ENCODE measurements around the gene MPP1.
A peak's percentile ranks its signal among the peaks of the same experiment; 100 is the strongest.

The MPP1 gene

DNA sequence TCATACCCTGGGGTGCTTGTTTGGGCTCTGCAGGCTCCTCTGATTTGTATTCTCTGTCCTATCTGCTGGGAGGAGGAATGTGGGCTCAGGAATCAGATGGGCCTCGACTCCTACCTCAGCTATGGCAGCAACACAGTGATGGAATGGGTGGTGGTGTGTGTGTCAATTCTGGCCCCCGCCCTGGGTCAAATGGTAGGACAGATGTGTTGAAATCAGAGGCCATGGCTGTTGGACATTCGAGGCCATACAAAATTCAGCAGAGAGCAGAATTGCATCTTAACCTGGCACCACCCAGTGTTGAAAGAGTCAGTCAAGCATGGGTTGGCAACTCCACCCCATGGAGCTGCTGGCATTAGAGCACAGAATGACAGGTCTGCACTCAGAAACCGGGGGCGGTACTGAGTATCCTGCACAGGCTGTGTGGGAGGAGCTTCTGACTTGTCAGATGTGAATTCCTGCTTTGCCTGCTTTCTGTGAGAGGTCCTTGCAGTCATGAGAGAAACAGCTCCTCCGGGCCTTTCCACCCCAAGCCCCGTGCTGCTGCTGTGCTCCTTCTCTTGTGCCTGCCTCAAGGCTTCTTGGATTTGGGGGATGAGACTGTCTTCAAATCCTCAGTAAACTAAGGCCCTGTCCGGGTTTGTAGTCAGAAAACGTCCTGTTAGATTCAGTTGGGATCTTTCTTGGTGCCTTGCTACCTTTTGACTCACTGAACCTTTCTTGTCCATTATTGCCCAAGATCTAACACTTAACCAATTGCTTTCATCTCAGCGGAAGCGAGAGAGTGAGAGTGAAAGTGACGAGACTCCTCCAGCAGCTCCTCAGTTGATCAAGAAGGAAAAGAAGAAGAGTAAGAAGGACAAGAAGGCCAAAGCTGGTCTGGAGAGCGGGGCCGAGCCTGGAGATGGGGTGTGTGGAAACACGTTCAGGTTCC lies 29.6 kb downstream of the MPP1 start:
- no peak for DNase-seq (ENCODE audit: low spot score)

DNA sequence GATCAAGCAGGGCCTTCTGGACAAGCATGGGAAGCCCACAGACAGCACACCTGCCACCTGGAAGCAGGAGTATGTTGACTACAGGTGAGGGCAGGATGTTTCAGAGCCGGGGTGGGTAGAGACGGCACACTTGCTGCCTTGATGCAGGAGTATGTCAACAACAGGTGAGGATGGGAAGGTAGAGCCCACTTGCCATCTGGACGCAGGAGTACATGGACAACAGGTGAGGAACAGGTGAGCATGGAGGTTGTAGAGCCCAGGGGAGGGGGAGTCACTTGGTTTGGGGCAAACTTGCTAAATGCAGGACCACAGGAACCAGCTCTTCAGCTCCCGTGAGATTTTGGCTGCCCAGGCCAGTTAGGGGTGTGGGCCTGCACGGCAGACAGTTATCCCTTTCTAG lies 30.7 kb downstream of the MPP1 start:
- no peak for DNase-seq (ENCODE audit: low spot score)

DNA sequence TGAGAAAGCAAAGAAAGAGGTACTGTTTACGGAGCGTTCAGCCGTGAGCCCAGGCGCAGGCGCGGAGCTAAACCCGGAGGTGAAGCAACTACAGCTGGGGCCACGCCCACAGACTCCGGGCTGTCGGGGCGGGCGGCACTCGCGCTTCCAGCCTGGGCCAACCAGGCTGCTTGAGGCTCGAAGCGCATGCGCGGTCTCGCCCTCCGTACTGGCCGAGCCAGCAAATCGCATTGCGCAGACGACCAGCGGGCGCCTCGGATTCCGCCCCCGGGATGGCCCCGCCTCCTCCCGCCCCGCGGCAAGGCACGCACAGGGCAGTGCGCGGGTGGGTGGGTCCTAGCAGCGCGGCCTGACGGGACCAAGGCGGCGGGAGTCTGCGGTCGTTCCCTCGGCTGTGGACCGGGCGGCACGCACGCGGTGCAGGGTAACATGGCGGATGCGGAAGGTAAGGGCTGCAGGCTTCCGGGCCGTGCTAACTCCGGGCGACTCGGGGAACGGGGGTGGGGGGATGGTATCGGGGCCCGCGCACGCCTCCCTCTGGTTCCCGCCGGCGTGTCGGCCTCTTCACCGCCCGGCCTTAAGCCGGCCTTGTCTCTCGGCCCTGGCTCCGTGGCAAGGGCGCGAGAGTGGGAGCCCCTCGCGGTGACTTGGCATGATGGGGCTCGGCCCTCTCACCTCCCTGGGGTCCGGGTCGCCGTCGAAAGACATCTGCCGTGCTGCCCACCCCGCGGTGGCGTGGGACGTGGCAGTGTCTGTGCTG lies 42.6 kb downstream of the MPP1 start, which contains the start of gene DKC1:
Gene DKC1, plus strand, starts transcription at position 328 of the 760 bp plus-strand sequence. Its CDS starts 102 bp downstream, at position 430.
- DNase-seq (ENCODE audit: low spot score), result peak; percentile 80

GRCh38 chrX:154761977-154762536 lies 43.2 kb downstream of the MPP1 start:
- DNase-seq (ENCODE audit: low spot score), result no peak

DNA sequence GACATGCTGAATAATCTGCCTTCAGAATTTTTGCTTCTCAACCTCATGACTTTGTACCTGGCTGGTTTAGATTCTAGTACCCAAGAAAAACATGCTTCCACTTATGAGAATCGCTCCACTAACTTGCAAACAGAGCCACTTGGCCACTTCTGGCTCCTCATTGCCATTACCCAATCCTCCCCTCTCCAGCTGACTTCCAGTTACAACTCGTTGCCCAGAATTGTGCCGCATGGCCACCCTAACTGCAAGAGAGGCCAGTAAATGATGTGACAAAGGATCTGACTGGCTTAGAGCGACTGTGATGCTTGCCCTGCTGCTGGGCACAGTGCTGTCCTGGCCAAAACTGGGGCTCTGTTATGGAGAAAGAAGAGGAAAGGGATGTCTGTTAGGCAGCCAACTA lies 46.6 kb downstream of the MPP1 start:
- DNase-seq (ENCODE audit: low spot score), result no peak

DNA sequence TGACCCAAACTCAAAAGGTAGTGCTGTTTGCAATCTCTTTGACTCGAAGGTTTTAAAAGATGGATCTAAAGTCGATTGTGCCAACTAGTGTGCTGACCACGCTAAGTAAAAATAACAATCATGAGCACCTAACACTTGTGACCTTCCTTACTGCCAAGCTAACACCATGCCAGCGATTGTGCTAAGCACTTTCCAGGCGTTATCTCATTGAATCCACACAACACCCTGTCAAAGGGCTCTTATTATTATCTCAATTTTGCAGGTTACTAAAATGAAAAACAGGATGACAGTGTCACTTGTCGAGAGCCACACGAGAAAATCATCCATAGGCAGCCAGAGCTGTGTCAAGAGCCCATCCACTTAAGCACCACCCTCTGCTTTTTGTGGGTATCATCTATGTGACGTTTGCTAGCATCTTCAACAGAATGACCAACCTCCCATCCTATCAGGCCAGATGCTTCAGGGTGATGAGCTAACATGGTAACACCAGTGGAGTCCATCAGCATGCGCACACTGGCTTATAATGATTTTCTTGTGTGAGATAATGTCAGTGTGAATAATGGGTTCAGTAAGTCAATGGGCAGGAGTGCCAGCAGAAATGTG lies 53.5 kb downstream of the MPP1 start:
- DNase-seq (ENCODE audit: low spot score), result no peak

DNA sequence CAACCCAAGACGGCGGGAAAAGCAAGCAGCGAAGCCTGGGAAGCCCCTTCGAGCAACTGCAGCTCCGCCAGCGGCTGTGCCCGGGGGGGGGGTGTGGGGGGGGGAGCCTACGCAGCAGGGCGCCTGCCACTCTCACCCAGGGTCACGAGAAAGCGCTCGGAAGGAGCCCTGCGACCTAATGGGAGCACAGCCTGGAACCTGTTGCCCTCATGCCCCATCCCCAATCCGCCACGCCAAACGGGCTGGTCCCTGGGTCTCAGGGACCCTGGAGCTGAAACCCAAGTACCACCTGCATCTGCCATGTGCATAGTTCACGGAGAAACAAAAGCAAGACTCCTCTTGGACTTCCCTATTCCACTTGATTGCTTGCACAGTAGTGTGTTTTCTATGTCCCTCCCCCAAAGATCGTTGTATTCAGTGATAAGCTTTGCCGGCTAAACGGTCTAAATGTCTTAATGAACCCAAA lies 54.0 kb downstream of the MPP1 start:
- DNase-seq (ENCODE audit: low spot score), result no peak

GRCh38 chrX:154750301-154751202 lies 54.7 kb downstream of the MPP1 start, which contains the start of gene GAB3:
TSS of gene GAB3 (minus strand) at chrX:154751077. CDS start at chrX:154751025, 52 bp downstream.
- peak; percentile 21 for DNase-seq (ENCODE audit: low spot score)

DNA sequence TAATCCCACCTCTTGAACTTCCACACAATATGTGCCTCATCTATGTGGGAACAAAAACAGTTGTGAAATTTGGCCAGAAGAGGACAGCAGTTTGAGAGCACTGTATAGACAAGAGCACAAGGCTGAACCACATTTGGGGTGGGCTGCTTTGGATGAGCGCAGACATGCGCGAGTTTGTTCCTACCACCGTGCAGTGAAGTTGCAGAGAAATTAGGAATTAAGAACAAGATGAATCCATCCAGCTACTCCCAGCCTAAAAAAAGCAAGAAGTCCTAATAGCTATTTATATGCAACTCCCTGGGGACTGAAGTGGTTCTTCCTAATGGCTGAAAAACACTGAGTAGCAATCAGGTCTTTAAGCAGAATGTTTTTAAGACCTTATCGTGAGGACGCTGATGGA lies 55.4 kb downstream of the MPP1 start:
- DNase-seq (ENCODE audit: low spot score), result no peak

- peak; percentile 66 for DNase-seq (ENCODE audit: low spot score)
These were observed 56.5 kb downstream of the MPP1 start for GRCh38 chrX:154748712-154749339.

DNA sequence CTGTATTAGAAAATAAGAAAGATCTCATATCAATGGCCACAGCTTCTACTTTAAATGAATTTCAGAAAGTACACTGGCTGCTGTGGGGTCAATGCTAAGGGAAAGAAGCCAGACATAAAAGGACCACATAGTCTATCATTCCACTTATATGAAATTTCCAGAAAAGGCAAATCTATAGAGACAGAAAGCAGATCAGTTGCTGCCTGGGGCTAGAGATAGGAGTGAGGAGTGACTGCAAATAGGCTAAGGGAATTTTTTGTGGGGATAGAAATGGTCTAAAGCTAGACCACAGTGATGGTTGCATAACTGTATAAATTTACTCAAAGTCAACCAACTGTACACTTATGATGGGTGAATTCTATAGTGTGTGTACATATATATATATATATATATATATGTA lies 62.7 kb downstream of the MPP1 start:
- DNase-seq (ENCODE audit: low spot score), result no peak

- no peak for DNase-seq (ENCODE audit: low spot score)
These were observed 65.3 kb downstream of the MPP1 start for GRCh38 chrX:154739952-154740465.

DNA sequence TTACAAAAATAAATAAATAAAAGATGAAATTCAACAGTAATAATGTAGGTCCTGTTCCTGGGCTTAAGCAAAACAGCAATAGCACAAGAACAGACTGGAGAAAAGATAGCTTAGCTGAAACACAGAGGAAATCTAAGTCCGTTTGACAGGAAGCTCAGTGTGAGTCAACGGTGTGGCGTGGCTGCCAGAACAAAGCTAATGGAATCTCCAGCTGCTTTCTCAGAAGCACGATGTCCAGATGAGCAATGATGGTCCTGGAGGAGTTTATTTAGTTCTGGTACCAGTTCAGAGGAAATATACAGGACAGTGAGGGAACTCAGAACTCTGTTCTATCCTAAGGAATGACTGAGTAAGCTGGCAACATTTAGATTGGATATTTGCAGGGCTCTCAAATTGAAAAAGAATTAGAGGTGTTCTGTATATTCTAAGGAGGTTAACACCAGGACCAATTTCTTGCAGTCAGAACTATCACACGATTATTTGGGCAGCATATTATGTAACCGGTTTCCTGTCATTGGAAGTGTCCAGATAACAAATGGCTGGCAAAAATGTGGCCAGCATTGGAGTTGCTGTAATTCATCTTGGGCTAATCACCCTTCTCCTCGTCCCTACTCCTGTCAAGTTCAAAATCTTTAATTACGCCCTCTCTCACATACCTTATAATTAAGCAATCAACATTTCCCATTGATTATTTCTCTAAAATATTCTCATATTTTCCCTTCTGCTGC lies 67.1 kb downstream of the MPP1 start:
- DNase-seq (ENCODE audit: low spot score), result peak; percentile 63

DNA sequence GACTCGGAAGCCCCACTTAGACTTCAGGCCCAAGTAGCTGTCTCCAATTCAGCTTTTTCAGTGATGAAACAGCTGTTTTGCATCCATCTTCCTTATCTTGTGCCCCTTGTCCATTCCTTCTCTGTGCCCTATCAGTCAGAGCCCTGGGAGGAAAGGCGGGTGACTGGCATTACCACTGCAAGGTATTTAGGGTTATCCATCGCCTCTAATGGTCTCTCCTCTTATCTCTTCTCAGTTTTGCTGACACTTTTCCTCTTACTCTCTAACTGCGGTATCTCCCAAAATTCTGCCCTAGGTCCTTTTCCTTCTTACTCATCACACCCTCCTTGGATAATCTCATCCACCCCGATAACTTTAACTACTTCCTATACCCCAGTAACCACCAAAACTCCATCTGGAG lies 68.1 kb downstream of the MPP1 start:
- no peak for DNase-seq (ENCODE audit: low spot score)

DNA sequence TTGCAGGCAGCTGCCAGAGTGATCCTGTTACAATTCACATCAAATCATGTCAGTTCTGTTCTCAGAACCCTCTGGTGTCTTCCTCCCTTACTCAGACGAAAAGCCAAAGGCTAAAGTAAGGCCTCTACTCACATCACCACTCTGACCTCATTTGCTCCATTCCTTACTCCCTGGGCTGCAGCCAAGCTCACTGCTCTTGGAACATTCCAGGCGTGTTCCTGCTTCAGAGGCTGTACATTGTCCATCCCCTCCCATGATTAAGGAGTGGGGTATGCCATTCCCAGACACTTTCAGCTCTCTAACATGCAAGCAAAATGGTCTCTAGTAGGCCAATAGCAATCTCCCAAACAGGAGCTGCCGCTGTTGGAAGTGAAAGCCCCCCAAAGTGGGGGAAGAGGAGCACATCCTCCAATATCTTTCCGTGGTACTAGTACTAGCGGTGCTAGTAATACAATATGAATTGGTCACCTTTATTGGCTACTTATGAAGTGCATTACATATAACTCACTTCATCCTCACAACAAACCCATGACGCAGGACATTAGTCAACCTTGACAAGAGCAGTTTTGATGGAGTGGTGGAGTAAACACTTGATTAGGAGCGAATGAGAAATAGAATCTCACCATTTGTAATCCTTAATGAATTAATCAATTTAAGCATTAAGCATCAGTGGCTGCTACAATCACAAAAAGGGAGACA lies 69.4 kb downstream of the MPP1 start:
- peak; percentile 38 for DNase-seq (ENCODE audit: low spot score)

GRCh38 chrX:154734061-154734781 lies 71.1 kb downstream of the MPP1 start:
- DNase-seq (ENCODE audit: low spot score), result no peak

DNA sequence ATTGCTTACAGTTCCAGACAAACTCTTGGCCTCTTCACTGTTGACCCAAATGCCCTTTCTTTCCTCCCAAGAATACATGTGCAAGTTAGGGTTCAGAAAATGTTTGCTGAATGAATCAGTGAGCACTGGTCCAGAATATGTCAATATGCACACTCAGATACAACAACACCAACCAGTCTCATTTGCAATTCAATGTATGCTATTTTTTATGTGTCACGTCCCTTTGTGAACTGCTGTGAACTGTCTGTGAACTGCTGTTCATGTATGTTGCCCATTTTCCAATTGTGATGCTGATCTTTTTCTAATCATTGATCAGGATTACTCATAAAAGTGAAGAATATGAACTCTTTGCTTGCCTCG lies 72.2 kb downstream of the MPP1 start:
- no peak for DNase-seq (ENCODE audit: low spot score)

DNA sequence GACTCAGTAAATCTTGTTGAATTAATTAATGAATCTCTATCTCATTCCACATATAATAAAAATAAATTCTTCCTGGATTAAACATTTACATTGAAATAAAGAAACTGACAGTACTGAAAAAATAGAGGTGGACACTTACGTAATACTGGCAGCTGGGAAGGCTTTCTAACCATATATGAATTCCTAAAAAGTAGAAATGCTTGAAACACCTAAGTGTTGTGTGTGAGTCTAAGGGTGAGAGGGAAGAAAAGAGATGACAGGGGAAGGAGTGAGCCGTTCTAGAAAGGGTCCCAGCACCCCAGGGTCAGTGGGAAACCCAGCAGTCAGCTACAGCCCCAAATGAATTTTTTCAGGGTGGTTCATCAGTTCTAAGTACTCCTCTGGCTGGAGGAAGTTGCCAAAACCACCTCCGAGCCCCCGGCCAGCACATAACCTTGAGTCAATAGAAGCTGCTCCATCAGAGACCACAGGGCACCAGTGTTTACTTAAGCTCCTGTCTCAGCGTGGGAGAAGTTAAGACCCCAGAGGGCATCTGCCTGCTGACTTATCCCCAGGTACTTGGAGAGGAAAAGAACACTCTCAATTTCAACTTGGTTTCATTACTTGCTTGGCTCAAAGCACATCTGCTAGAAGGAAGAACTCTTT lies 72.7 kb downstream of the MPP1 start:
- DNase-seq (ENCODE audit: low spot score), result no peak
